DMS114 treated with DMSO at 0.1 percent for 48 hours (cell line): ENCODE data around the gene TNFSF4.

Experiments
- DNase-seq: peaks from one replicate; lab custom pipeline; 2025; ENCODE audit not compliant: unreplicated experiment; lab: John Stamatoyannopoulos, UW

TNFSF4 gene

DNA sequence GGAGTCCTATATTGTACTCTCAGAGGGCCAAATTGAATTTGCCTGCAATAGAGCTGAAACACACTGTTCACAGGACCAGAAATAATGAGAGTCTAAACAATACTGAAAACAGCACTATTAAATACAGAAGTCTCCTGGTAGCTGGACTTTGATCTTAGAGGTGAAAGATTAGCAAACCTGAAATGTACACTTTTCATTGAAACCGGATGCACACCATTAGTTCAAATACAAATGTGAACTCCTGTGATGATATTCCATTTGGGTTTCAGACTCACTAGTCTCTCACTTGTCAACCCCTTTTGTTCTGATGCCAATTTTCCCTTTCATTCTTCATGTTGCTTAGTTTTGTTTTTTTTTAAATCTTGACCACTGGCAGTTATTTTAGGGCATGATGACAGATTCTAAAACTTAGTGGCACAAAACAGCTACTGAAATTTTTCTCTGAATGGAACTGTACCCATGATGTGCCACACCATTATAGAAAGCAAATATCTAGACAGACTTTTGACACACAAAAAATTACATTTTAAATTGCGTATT lies 5.9 kb upstream of the TNFSF4 start:
- no peak for DNase-seq

DNA sequence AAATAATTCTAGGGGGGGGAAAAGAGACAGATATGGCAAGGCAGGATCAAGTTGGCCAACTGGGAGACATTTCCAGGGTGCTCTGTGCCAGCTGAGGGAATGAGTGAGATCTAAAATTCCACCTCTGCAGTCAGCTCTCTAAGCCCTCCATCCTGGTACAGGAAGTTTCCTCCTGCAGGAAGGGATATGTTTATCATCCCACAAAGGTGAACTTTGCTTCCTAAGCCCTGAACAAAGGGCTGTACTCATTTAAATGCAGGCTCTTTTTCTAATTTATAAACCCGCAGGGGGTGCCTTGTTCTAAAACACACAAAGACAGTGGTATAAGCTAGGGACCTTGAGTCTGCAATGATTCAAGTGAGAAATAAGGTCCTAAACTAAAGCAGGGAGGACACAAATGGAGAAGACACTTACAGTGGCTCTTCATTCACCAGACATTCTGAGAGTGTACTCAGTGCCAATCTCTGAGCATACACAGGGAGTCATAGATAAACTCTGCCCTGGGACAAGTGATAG lies 3.6 kb upstream of the TNFSF4 start:
- DNase-seq = no peak

DNA sequence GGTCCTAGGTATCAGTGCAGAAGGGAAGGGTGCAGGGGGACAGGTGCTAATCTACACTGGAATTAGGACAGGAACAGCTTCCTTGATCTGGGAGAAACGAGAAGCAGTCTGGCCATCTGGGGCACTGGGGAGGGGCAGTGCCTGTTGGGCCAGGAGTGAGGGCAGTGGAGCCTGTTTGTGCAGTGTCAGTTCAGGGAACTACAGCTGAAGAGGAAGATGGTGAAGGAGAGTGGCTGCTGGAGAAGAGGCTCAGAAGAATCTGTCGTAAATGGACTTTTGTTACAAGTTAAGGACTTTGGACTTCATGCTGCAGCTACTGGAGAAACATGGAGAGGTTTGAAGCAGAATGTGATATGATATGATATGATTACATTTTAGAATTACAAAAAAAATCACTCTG lies 3.2 kb upstream of the TNFSF4 start:
- DNase-seq = no peak

- no peak for DNase-seq
Measured at GRCh38 chr1:173208868-173209267, 1.7 kb upstream of the TNFSF4 start.

- DNase-seq = no peak
Measured at GRCh38 chr1:173208146-173208545, 1.0 kb upstream of the TNFSF4 start.

DNA sequence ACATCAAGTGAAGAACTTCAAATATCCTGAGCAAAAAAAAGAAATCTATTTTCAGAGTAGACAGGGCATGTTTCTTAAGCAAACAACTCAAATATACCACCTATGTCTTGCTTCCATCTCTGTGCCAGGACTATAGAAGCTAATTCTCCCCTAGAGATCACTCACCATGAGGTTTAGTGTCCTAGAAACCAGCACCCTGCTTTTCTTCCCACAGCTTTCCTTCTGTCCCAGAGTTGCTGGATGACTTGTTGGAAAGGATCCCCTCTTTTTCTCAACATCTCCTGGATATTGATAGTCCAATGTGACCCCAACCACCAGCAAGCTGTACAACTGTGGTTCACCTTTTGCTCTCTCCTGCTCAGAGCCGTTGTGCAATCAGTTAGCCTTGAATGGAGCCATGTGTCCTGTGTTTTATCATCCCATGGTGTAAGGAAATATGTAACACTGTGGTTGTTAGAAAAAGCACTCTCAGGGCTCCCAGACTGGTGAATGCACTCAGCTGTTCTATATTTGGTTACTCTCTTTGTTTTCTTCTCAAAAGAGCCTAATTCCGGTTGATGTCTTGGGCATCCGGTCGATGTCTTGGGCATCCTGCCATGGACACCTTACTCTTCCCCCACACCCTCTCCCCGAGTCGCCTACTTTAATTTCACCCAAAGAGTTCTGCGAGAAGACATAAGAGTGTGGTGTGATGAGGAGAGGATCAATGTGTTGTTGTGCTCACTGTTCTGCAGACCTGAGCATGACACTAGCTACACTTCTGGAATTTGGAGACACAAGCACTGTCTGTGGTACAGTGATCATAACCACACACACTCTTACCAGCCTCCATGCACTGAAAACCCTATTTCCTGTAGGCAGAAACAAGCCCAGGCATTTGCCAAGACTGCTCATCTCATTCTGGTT lies 1.7 kb downstream of the TNFSF4 start:
- no peak for DNase-seq

DNA sequence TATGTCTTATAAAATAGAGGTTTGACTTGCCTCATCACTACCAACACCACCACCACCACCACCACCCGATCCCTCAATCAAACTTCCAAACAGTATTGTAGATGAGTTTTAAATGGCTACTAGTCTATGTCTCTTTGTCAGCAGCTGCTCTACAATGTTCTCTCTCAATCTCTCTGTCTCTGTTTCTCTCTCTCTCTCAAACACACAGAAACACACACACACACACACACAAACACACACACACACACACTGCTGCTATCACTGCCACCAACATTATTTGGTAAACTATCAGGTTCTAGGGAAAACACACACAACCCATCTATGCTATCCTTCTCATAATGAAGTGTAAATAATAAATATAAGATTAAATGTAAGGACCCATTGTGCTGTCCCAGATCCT lies 2.4 kb downstream of the TNFSF4 start:
- DNase-seq = no peak

DNA sequence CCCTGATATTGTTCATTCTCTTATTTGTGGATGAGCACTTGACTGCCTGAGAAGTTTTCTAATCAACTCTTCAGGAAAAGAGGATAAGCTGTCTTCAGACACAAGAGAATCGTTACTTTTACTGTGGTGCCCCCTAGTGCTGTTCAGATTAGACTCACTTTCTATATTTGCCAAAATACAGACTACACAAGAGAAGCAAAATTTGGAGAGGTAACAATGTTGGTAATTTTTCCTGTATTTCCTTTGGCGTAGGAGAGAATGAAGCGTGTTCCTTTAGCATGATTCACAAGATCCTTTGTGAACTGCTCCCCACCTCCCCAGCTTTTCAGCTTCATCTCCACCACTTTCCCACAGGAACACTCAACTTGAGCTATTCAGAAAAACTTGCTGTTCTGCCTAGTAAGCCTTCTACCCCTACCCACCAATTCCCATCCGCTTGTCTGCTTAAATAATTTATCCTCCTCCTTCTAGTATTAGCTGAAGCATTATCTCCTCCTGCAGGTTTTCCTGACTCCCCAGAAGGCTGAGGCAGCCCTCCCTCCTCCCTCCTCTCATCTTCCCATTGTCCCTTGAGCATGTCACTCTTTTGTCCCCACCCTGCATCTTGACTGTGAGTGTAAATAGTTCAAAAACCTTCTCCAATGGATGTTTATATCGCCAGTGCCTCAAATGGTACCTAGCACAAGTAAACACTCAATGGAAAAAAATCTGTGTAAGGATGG lies 4.5 kb downstream of the TNFSF4 start:
- DNase-seq = peak; percentile 57

DNA sequence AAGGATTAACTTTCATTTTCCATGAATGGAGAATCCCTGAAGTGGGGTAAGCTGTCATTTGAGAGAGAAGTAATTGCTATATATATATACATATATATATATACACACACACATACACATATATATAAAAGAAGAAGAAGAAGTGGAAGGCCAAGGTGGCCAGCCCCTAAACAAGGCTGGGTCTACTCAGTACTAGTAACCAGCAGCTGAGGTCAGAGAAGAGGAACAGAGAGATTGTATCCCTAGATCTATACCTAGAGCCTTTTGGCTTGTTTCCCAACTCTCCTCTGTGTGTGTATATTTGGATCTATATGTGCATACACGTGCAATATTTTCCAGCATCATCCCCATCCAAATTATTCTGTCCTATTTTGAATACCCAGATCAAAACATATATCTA lies 5.2 kb downstream of the TNFSF4 start:
- DNase-seq = no peak

DNA sequence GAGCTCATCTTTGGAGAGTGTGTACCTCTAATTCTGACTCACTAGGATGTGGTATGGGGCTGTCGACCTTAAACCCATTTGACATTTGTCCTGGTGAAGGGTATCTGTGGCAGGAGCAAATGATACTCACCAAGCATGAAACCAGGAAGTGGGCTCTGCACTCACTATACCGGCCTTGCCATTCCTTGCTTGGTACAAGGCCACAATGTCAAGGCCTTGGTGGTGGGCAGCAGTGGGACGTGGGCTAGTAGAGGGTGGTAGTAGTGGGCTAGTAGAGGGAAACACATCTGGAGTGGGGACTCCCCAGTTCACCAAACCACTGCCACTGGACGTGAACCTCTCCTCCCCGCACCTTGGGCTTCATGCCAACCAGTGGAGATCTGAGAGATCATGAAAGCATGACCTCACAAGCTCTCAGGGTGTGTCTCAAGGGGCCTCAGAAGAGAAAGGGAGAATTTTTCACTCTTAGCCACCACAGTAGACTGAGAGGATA lies 11.5 kb downstream of the TNFSF4 start:
- DNase-seq = no peak

GRCh38 chr1:173193639-173194038 lies 13.5 kb downstream of the TNFSF4 start:
- DNase-seq = no peak

DNA sequence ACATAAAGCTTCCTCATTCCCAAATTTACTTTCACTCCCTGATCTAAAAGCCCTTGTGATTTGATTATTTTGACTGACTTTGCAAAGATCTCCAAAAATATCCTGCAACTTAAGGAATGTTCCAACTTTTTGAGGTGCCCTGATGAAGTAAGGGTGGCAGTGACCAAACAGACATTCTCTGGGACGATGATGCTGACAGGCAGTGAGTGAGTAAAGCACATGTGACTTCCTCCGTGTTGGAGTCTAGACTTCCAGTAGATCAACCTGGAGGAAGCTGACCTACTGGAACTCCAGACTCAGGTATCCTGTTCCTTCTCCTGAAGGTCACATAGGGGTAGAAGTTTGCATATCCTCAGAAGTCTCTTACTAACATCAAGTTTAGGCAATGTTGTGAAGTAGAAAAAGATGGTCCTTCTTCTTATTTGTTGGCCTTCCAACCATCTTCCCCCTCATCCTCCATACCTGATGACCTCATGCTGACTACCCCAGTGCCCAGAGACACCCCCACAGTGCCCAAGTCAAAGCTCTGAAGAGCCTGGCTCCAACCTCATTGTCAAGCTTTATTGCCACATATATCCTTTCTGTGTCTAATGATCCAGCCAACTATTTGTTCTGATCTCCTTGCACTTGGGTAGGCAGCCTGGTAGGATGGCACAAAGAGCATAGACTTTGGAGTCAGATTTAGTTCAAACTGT lies 16.0 kb downstream of the TNFSF4 start:
- no peak for DNase-seq

- DNase-seq = no peak
Measured at GRCh38 chr1:173190101-173190936, 16.8 kb downstream of the TNFSF4 start.

- no peak for DNase-seq
Measured at GRCh38 chr1:173187671-173188237, 19.4 kb downstream of the TNFSF4 start.

DNA sequence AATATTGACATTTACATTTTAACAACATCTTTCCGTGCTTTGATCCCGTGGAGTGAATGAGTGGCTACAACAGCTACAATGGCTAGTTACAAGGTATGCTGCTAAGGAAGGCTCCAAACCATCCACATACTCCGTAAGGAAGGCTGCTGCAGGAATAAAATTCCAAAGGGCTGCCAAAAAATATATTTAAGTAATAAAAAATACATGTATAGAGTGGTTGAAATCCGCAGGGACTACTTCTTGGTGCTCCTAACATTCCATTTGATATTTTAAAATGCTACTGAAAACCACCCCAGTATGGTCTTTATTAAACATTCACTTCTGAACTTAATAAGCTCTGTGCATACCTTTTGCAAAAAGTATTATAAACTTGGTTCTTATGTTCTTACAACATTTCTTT lies 25.3 kb downstream of the TNFSF4 start:
- no peak for DNase-seq

DNA sequence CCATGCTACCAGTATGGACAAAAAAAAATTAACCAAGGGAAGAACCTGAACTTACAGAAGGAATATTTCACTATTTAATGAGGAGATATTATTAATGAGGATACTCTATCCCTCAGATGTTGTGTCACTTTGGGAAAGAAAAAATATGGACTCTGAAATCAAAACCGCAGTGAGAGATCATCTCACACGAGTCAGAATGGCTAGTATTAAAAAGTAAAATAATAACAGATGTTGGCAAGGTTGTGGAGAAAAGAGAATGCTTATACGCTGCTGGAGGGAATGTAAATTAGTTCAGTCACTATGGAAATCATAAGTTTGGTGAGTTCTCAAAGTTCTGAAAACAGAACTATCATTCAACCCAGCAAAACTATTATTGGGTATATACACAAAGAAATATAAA lies 30.9 kb downstream of the TNFSF4 start:
- no peak for DNase-seq

DNA sequence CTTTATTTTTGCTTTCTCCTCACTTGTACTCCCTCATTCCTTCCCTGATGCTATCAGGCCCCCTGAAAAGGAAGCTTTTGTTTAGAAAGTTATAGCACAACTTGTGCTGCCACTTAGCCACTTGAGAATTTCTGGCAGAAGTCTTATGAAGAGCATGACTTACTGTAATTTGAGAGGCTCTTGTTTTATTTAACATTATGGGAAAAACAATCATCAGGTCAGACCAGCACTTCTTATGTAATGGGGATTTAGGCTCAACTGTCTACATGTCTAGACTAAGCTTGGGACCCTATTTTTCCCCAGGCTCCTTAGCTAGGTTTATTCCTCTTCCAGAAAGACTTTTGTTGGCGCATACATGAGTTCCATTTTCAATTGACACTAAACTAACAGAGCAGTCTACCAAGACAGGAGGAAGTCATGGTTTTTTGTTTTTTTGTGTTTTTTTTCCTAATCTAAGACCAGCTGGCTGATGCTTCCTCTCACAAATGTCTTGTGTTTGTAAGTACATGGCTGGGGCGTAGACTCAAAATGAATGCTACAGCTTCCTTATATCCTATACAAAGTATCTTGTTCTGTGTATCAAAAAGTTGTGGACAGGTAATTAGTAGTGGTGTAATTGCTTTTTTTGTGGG lies 31.5 kb downstream of the TNFSF4 start:
- DNase-seq = no peak

DNA sequence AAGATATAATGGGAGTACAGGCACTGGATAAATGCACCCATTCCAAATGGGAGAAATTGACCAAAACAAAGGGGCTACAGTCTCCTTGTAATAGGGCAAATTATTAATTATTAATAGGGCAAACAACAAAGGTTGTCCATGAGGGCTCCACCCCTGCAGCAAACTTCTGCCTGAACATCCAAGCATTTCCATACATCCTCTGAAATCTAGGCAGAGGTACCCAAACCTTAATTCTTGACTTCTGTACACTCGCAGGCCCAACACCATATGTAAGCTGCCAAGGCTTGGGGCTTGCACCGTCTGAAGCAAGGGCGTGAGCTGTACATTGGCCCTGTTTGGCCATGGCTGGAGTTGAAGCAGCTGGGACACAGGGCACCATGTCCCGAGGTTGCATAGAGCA lies 33.7 kb downstream of the TNFSF4 start:
- DNase-seq = no peak

DNA sequence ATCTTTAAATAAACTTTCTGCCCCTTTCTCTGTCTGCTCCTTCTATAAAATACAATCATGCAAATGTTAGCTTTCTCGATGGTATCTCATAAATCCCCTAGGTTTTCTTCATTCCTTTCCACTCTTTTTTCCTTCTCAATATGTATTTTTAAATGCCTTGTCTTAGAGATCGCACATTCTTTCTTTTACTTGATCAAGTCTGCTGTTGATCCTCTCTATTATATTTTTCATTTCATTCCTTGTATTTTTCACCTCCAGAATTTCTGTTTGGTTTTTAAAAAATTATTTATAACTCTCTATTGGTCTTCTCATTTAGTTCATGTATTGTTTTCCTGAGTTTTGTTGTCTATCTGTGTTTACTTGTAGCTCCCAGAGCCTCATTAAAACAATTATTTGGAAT lies 36.0 kb downstream of the TNFSF4 start:
- no peak for DNase-seq
